HCT116 (cell line): ENCODE measurements around the gene ZNF488. TPM values are rescaled to one million over a fixed set of nuclear protein-coding genes. Genes with fewer than 3 reads are reported as not detected.

Experiments used
- ATAC-seq: fragments of 200-7000 bp; cut with Tn5 transposase; 2 replicates; pipeline ENCODE4 v1.9.1; 2020; ENCODE audit warnings: mild to moderate bottlenecking, moderate library complexity
- BruUV-seq: library from RNA; stranded (reverse); fragments of 400-500 nt; replicated peaks from 2 replicates; lab custom pipeline; 2021; lab: Mats Ljungman, UMichigan
- CTCF ChIA-PET: fragments of 300-600 bp; sonication (Branson Sonifier 250); formaldehyde crosslinking; loops from one replicate; lab custom pipeline; 2021; ENCODE audit warnings: antibody characterized with exemption; lab: Charles Lee
- POLR2A ChIA-PET: fragments of 300-600, 350-600 bp; sonication (Branson Sonifier 250); formaldehyde crosslinking; loops from one replicate; lab custom pipeline; 2021; ENCODE audit warnings: antibody characterized with exemption; lab: Charles Lee
- RAD21 ChIA-PET, 2 experiments: fragments of 300-600 bp; sonication (Branson Sonifier 250); formaldehyde crosslinking; loops; one replicate each; lab custom pipeline; 2023; ENCODE audit warnings: low total read pairs in 2 of 2; ENCODE audit not compliant: uncharacterized antibody in 2 of 2, unreplicated experiment in 2 of 2, low non-redundant PET in 1 of 2; lab: Charles Lee
- DNase-seq: peaks from one replicate; pipeline ENCODE4 v3.0.0-alpha.2; 2010; ENCODE audit warnings: low read depth, low spot score
- H2AFZ ChIP-seq: fragments of 200-600 bp; shearing (Covaris generic), sonication (generic); 2 replicates; pipeline ENCODE4 v1.6.1; 2017; ENCODE audit warnings: low read depth, mixed run types, mixed read lengths, antibody characterized with exemption, low read length; ENCODE audit not compliant: poor library complexity, severe bottlenecking
- H3K27ac ChIP-seq: 2 replicates; pipeline ENCODE4 v1.5.1; 2012; ENCODE audit warnings: low read depth, low read length
- H3K27me3 ChIP-seq: fragments of 200-600 bp; sonication (generic); 2 replicates; pipeline ENCODE4 v1.6.1; 2016; ENCODE audit warnings: mixed run types, low read length, mixed read lengths; ENCODE audit not compliant: insufficient read depth
- H3K36me3 ChIP-seq, 2 experiments: fragments of 200-500 bp in 1 of 2; fragments of 200-600 bp in 1 of 2; sonication (Bioruptor generic) in 1 of 2; sonication (generic) in 1 of 2; 2 replicates each; pipeline versions ENCODE4 v1.5.1 to v1.6.1; 2014 to 2016; ENCODE audit warnings: low read length in 2 of 2, inconsistent platforms in 1 of 2, mixed read lengths in 1 of 2, mixed run types in 1 of 2; ENCODE audit not compliant: insufficient read depth in 2 of 2, control insufficient read depth in 1 of 2
- H3K4me1 ChIP-seq, 2 experiments: fragments of 200-600 bp in 1 of 2; sonication (generic) in 1 of 2; 2 replicates each; pipeline versions ENCODE4 v1.5.1 to v1.6.1; 2012 to 2017; ENCODE audit warnings: low read length in 2 of 2, inconsistent platforms in 1 of 2, mild to moderate bottlenecking in 1 of 2, mixed read lengths in 1 of 2, mixed run types in 1 of 2, moderate library complexity in 1 of 2; ENCODE audit not compliant: insufficient read depth in 2 of 2, control insufficient read depth in 1 of 2
- H3K4me2 ChIP-seq: fragments of 200-600 bp; sonication (generic); 2 replicates; pipeline ENCODE4 v1.6.1; 2017; ENCODE audit warnings: mixed run types, low read length, mixed read lengths
- H3K4me3 ChIP-seq, 2 experiments: fragments of 200-600 bp in 1 of 2; sonication (generic) in 1 of 2; replicated peaks in 1 of 2; 2 replicates each; pipeline ENCODE4 v1.5.1; 2011 to 2016; ENCODE audit warnings: low read length in 2 of 2, control low read depth in 1 of 2, low read depth in 1 of 2, mild to moderate bottlenecking in 1 of 2, mixed read lengths in 1 of 2, mixed run types in 1 of 2
- H3K79me2 ChIP-seq: fragments of 200-600 bp; sonication (generic); 2 replicates; pipeline ENCODE4 v1.6.1; 2017; ENCODE audit warnings: mild to moderate bottlenecking, mixed run types, low read length, moderate library complexity, mixed read lengths; ENCODE audit not compliant: insufficient read depth
- H3K9ac ChIP-seq: fragments of 200-600 bp; sonication (generic); 2 replicates; pipeline ENCODE4 v1.6.1; 2016; ENCODE audit warnings: low read length, mixed read lengths
- H3K9me2 ChIP-seq: fragments of 200-600 bp; sonication (generic), shearing (Covaris generic); 2 replicates; pipeline ENCODE4 v1.6.1; 2017; ENCODE audit warnings: mixed run types, mild to moderate bottlenecking, moderate library complexity; ENCODE audit not compliant: insufficient read depth
- H3K9me3 ChIP-seq, 2 experiments: fragments of 200-500 bp in 1 of 2; fragments of 200-600 bp in 1 of 2; sonication (Bioruptor generic) in 1 of 2; sonication (generic) in 1 of 2; 2 replicates each; pipeline ENCODE4 v1.6.1; 2014 to 2017; ENCODE audit warnings: low read length in 2 of 2, mixed read lengths in 2 of 2, inconsistent platforms in 1 of 2, low read depth in 1 of 2, mild to moderate bottlenecking in 1 of 2, mixed run types in 1 of 2, moderate library complexity in 1 of 2; ENCODE audit not compliant: control insufficient read depth in 1 of 2, insufficient read depth in 1 of 2
- H4K20me1 ChIP-seq: fragments of 200-600 bp; sonication (generic), shearing (Covaris generic); 2 replicates; pipeline ENCODE4 v1.6.1; 2017; ENCODE audit warnings: mixed run types, mild to moderate bottlenecking, moderate library complexity; ENCODE audit not compliant: insufficient read depth
- ELF1 ChIP-seq: IDR thresholded peaks from 2 replicates; pipeline ENCODE4 v1.6.1; 2012; ENCODE audit warnings: low read depth, borderline replicate concordance
- EZH2phosphoT487 ChIP-seq: fragments of 200-600 bp; IDR thresholded peaks from 2 replicates; pipeline ENCODE4 v1.6.1; 2018; ENCODE audit warnings: antibody characterized with exemption, borderline replicate concordance
- SRF ChIP-seq: IDR thresholded peaks from 2 replicates; pipeline ENCODE4 v1.6.1; 2012; ENCODE audit warnings: low read depth
- YY1 ChIP-seq: IDR thresholded peaks from 2 replicates; pipeline ENCODE4 v1.6.1; 2011; ENCODE audit warnings: low read length, low read depth, moderate library complexity, mild to moderate bottlenecking; ENCODE audit not compliant: insufficient replicate concordance; ENCODE audit errors: extremely low read depth
- intact Hi-C: fragments of 100-400 bp; cut with micrococcal nuclease; formaldehyde crosslinking; loops from 2 replicates; pipeline ENCODE4 v1.10.0; 2022
- total RNA-seq: library from RNA; stranded (reverse); gene quantifications from one replicate; pipeline ENCODE4 v1.2.1, GENCODE V29; 2021; ENCODE audit not compliant: unreplicated experiment
- TF ChIP-seq, protein P1 (sequence below): IDR thresholded peaks from 2 replicates; pipeline ENCODE4 v1.6.1; 2012

Gene ZNF488
- total RNA-seq, 1 experiment from 2014 or later, result 3.9 TPM

DNA sequence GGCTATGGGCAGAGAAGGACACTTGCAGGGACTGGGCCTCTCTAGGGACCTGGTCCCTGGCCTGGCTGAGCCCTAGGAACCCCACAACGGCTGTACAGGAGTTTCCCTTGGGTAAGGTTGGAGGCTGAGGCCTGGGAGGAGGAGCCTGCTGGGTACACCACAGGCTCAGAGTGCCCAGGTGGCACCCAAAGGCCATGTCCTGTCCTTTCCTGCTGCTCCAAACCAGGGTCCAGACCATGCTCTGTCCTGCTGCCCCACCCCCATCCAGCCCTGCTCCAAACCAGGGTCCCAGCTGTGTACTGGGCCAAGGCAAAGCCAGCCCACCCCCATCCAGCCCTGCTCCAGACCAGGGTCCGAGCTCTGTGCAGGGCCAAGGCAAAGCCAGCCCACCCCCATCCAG, 35.3 kb upstream of the ZNF488 start:
- intact Hi-C loops, result no loop called here
- H3K9me3 ChIP-seq, result no peaks in the 10 kb centered on the region
- ChIA-PET POLR2A (no interaction called here), RAD21 (no interaction called here), CTCF (interaction anchor here (1.1 kb wide), 1 partner anchor 15 kb away, joined by 4 read pairs; no protein-coding TSS in a partner anchor)
- no TSS peak for BruUV-seq
- H2AFZ ChIP-seq, result no peak overlapping the region
- H3K4me2 ChIP-seq, result no peak overlapping the region
- H3K79me2 ChIP-seq, result no peaks in the 10 kb centered on the region
- ATAC-seq, result no peak
- TF ChIP-seq EZH2phosphoT487 (no peak), SRF (no peak), ELF1 (no peak)
- H3K27ac ChIP-seq, result no peak overlapping the region
- no peaks in the 10 kb centered on the region for H3K9me2 ChIP-seq
- no peak for DNase-seq
- no peaks in the 10 kb centered on the region for H3K36me3 ChIP-seq
- no peak overlapping the region for H3K9ac ChIP-seq
- peaks cover 15 to 38% of the 10 kb centered on the region in 2 experiments for H3K4me1 ChIP-seq
- H3K4me3 ChIP-seq, result no peak overlapping the region
- H4K20me1 ChIP-seq, result no peaks in the 10 kb centered on the region
- H3K27me3 ChIP-seq, result no peaks in the 10 kb centered on the region

DNA sequence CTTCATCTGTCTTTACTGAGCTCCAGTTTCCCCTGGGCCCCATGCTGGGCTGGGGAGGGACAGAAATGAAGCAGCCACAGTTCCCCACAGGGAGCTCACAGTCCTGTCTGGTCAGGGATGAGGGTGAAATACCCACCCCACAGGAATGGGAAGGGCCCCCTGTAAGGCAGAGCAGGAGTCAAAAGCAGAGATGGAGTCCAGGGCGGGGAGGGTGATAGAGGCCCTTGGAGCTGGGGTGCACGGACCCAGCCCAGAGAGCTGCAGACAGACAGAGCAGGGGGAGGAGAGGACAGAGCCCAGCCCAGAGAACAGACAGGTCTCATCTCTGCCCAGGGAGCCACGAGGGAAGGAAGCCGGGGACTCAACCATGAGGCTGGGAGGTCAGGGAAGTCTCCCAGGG, 34.9 kb upstream of the ZNF488 start:
- no peaks in the 10 kb centered on the region for H3K79me2 ChIP-seq
- no peak overlapping the region for H3K4me3 ChIP-seq
- BruUV-seq, result no TSS peak
- no peak for ATAC-seq
- ChIA-PET RAD21 (no interaction called here), POLR2A (no interaction called here), CTCF (interaction anchor here (1.1 kb wide), 1 partner anchor 15 kb away, joined by 4 read pairs; no protein-coding TSS in a partner anchor)
- H3K9ac ChIP-seq, result no peak overlapping the region
- H2AFZ ChIP-seq, result no peak overlapping the region
- no peak for DNase-seq
- TF ChIP-seq YY1, result no peak
- TF ChIP-seq, protein P1, sequence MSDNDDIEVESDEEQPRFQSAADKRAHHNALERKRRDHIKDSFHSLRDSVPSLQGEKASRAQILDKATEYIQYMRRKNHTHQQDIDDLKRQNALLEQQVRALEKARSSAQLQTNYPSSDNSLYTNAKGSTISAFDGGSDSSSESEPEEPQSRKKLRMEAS, result no peak
- no peaks in the 10 kb centered on the region for H3K9me2 ChIP-seq
- H3K9me3 ChIP-seq, result no peaks in the 10 kb centered on the region
- H4K20me1 ChIP-seq, result no peaks in the 10 kb centered on the region
- no peak overlapping the region for H3K27ac ChIP-seq
- peaks cover 15 to 42% of the 10 kb centered on the region in 2 experiments for H3K4me1 ChIP-seq
- H3K27me3 ChIP-seq, result no peaks in the 10 kb centered on the region
- H3K36me3 ChIP-seq, result no peaks in the 10 kb centered on the region
- intact Hi-C loops, result no loop called here
- H3K4me2 ChIP-seq, result no peak overlapping the region
